Measurements from ENCODE around the gene EFCAB8.

DNA sequence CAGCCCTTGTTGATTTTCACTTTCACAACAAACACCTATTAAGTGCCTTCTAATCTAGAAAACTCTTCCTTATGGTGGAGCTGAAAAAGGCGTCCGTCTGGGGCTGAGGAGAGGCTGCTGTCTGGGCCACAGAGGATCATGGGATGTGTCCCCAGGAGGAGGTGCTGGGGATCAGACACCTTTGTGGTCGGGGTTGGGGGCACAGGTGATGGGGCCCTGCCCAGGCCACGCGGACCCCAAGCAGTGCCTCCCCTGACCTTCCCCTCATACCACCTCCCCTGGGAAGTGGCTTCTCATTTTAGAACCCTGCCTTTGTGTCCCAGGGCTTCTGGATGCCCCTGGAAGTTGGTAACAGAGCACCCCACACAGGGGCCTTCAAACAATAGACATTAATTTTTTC lies 104.5 kb downstream of the EFCAB8 start:
- TF ChIP-seq POLR2AphosphoS5 (IDR thresholded peaks at IDR 0.05): no peak
- TF ChIP-seq, protein P1, sequence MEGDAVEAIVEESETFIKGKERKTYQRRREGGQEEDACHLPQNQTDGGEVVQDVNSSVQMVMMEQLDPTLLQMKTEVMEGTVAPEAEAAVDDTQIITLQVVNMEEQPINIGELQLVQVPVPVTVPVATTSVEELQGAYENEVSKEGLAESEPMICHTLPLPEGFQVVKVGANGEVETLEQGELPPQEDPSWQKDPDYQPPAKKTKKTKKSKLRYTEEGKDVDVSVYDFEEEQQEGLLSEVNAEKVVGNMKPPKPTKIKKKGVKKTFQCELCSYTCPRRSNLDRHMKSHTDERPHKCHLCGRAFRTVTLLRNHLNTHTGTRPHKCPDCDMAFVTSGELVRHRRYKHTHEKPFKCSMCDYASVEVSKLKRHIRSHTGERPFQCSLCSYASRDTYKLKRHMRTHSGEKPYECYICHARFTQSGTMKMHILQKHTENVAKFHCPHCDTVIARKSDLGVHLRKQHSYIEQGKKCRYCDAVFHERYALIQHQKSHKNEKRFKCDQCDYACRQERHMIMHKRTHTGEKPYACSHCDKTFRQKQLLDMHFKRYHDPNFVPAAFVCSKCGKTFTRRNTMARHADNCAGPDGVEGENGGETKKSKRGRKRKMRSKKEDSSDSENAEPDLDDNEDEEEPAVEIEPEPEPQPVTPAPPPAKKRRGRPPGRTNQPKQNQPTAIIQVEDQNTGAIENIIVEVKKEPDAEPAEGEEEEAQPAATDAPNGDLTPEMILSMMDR (IDR thresholded peaks at IDR 0.05): no peak
